NOMO-1 treated with DMSO at 0.1 percent for 48 hours (cell line): ENCODE data around the gene SIK1.
"Not testable (repeated sequence)": the region's sequence is repeated elsewhere in the genome, so short reads cannot be mapped to it uniquely, and the experiment has no call there.

Experiments
- DNase-seq: peaks from one replicate; lab custom pipeline; 2025; ENCODE audit not compliant: unreplicated experiment; lab: John Stamatoyannopoulos, UW

The SIK1 gene

DNA sequence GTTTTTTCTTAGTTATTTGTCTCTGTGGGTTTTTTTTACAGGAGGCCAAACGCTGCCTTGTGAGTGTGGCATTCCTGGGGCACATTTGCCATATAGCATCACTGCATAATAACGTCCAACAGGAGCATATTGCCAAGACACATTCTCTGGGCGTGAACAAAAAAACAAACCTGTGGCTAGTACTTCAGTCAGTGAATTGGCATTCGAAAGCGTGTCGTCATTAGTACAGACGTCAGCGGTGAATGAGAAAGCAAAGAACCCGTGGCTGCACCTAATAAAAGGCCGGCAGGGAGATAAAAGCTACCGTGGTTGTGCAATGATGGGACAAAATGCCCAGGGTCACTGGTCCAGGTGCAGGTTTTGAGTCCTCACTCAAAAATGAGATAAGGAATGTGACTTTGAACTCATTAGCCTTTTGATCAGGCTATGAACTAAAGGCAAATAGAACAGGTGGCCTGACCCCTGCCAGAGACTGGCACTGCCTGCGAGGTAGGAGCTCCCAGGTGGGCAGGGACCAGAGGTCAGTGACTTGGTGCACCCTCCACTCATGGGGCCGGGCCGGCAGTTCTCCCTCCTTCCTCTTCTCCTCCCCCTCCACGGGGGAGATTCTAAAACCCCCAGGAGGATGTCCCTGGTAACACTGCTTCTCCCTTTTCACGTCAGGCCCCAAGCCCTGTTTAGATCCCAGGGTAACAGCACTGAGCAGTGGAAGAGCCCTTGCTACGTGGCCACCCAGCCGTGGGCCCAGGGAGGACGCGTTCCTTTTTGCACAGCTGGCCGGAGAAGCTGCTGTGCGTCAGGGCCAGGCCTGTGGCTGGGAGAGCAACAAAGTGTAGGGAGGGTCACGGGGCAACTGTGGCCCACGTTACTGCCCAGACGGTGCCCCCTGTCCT is 14.2 kb upstream of the SIK1 start:
- DNase-seq = not testable (repeated sequence)

DNA sequence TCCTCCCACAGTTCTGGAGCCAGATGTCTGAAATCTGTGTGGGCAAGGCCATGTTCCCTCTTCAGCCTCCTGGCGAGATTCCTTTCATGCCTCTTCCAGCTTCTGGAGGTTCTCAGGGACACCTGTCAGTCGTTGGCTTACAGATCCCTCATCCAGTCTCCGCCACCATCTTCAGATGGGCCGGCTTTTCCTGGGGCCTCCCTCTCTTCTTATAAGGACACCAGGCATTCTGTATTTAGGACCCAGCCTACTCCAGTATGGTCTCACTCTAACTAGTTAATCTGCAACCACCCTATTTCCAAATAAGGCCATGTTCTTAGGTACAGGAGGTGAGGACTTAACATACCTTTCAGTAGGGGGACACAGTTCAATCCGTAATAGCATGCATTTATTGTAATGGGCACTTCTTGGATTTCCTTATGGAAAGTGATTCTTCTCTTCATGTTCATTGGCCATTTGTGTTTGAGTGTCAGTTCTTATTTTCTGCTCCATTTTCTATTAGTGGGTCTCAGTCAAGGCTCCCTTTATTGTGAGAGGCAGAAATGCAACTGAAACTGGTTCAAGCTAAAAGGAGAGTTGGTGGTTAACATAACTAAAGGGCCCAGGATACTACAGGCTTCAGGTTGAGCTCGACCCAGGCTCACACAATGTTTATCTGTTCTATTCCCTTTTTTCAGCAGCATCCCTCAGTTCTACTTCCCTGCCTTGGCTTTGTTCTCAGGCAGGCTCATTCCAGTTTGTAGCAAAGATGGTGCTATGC is 12.6 kb upstream of the SIK1 start:
- not testable (repeated sequence) for DNase-seq

DNA sequence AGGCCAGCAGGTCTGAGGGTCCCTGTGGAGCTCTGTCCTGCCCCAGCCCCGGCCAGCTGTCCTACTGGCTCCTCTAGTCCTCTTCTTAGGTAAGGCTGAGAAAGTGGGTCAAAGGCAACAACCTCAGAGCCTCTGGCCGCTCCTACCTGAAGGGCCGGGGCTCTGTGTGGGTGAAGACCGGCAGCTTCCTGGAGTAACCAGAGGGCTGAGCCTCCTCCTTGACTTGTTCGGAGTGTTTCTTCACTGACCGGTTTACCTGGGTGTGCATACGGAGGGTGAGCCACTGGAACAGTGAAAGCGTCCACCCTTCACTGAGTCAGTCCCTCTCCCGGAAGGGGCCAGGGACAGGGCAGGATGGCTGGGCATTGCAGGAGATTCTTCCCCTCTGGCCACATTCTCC is 9.3 kb upstream of the SIK1 start:
- not testable (repeated sequence) for DNase-seq

DNA sequence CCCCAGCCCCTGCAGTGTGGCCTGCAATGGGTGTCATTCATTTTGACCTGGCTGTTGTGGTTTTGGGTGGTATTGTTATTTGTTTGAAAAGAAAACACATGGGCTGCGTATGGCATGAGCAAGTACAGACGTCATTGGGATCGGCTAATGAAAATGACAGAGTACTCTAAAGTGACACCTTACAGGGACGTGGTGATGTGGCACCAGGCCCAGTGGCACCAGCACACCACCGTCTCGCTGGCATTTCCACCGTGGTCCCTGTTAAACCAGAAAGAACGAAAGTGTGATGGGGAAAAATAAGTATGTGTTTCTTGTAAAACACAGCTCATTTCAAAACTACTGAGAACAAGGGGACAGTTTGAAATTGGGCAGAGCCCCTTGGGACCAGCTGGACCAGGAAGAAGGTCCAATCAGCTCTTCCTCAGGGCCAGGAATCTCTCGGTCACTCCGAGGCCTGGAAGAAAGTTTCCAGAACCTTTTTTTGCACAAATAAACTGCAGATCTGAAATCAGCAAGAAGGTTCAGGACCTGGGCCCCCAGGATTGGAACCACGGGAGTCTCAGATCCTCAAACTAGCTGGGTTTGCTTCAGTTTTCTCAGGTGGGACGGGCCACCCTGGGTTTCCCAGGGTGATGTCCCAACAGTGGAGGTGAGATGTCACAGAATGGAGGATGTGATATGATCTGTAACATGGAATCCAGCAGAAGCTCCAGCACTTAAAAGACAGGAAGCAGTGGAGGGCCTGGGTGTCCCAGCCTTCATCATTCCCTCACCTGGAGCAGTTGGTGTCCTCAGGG is 6.6 kb upstream of the SIK1 start:
- DNase-seq = not testable (repeated sequence)

DNA sequence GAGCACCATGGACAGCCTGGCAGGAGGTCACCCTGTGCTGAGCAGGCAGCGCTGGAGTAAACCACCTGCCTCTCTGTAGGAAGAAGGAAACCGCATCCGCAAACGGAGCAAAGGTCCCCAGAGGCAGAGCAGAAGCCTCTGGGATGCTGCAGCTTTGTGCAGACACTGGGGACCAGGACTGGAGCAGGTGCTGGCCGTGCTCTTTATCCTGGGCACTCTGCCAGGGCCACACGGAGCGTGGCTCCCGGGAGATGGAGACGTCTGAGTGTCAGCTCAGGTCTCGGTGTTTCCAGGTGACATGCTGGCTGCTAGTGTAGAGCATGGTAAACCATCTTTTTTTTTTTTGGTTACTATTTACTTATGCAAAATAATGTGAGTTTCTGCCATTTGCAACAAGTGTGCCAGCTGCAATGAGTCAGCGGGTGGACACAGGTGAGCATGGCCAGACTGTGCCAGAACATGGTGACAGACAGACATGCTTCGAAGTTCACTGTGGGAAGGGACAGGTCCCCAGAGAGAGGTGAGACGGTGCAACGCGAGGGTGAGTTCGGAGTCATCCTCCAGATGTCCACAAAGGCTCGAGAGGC is 4.0 kb upstream of the SIK1 start:
- DNase-seq = not testable (repeated sequence)

DNA sequence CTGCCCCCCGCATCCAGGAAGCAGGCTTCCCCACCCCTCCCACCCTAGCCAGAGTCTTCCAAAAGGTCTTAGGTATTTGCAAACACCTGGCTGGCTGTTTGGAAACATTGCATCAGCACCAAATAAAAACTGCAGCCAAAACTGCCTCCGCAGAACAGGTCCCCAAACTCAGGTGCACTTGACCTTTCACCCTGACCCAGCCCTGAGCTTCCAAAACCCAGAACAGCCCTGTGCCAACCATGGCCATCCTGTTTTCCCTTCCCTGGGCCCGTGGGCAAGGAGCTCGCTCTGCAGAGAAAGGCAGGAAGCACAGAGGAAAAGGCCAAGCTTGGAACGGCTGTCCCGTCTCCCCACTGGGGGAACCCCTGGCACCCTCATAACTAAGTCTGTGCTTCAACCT is 2.0 kb upstream of the SIK1 start:
- not testable (repeated sequence) for DNase-seq

DNA sequence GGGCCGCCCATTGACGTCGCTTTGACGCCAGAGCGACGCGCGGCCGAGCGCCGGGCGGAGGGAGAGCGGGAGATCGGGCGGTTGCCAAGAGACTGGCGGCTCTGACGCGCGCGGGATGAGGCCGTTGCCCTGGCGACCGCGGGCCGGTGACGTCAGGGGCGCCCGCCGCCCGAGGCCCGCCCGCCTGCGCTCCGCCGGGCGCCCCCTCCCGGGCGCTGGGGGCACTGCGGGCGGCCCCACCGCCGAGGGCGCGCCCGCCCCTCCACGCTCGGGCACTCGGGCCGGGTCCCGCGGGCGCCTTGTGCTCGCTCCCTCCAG is 270 bp upstream of the SIK1 start:
- DNase-seq = not testable (repeated sequence)

DNA sequence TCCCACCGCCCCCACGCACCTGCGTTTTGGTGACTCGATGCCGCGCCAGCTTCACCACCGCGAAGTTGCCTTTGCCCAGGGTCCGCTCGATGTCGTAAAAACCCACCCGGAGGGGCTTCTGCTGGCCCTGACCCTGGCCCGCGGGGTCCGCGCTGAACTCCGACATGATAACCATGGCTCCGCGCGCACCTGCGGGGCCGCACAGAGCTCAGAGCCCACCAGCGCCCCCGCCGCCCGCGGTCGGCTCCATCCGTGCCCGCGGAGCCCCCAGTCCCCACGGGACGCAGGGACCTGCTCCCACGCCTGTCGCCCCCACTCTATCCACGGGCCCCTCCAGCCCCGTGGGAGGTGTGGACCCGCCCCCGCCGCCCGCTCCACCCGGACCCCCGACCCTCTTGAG is 927 bp downstream of the SIK1 start:
- not testable (repeated sequence) for DNase-seq

DNA sequence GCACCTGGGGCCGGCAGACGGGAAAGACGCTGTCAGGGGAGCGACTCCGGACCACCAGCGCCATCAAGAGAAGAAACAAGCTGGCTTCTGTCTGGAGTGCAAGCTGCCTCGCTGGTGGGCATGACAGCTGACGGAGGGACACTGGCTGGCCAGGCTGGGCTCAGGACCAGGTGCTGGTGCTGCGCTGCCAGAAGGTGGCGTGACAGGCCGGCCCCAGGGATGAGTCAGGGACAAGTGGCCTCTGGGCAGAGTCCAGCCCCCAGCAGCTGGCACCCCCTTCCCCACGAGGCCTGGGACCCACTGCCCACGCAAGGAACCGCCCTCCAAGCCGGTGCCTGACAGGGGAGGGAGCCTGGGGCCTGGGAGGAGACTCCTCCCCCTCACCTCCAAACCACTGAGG is 7.5 kb downstream of the SIK1 start:
- not testable (repeated sequence) for DNase-seq

DNA sequence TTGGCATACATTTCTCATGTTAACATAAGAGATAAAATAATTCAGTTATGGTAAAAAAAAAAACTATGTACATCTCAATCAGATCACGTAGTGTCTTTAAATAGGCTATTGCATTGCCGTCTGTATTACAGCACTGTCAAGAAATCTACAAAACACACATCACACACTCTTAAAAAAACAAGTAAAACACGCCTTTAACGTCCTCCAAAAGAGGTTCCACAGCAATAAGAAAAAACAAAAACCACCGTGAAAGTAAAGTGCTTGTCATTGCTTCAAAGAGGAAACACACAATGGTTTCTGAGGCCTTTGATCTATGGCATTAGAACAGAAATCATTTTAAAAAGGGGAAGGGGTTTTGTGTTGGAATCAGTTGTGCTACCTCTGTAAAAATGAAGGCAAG is 12.4 kb downstream of the SIK1 start:
- DNase-seq = not testable (repeated sequence)

DNA sequence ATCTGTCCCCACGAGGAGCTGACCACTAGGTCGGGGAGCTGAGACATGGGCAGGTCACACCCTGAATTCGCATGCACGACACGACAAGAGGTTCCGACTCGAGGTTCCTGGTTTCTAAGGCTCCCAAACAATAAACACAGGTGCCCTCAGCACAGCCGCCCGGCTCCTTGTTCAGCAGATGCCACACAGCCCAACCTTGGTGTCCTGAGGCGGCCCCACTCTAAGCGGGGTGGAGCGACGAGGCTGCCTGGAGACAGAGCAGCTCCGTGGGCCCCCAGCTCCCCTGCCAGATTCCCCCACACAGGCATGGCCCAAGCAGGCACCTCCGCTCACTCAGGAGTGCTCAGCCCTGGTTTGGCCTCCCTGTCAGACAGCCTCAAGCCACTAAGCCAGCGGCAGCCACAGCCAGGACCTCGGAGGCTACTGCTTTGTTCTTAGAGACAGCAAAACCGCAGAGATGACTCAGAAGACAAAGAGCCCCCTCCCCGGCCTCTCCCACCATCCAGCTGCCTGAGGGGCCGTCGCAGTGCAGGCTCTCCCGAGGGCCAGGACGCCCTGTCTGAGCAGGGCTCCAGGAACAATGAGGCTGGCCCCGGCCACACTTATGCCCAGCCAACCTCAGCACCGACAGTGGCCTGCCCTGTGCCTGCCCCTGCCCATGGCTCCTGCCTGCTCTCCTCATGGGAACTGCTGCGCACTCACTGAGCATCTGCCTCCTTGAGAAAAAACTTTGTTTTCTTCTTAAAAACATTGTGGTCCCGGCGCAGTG is 14.7 kb downstream of the SIK1 start:
- DNase-seq = not testable (repeated sequence)

DNA sequence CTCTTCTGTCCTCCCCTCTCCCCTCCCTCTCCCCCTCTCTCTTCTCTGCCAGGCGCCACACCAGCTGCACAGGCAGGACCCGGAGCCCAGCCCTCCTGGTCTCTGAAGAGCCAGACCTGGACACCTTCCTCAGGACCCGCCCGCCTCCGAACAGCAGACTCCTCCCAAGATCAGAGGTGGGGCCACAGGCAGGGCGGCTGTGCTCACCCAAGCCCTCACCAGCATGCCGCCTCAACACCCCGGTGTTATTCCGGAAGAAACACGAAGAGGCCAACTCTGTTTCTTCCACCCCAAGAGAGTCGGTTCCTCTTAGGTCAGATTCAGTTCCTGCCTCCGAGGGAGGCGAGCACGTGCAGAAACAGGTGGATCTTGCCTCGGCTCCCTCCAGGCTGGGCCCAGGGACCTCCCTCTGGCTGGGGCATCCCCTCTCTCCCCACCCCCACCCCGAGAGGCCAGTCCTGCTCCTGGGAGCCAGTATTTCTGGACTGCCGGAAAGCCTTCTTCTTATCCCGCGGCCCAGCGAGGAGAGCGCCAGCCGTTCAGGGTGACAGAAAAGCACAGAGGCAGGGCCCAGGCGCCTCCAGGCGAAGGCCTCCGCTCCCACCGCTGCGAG is 16.4 kb downstream of the SIK1 start:
- DNase-seq = not testable (repeated sequence)

DNA sequence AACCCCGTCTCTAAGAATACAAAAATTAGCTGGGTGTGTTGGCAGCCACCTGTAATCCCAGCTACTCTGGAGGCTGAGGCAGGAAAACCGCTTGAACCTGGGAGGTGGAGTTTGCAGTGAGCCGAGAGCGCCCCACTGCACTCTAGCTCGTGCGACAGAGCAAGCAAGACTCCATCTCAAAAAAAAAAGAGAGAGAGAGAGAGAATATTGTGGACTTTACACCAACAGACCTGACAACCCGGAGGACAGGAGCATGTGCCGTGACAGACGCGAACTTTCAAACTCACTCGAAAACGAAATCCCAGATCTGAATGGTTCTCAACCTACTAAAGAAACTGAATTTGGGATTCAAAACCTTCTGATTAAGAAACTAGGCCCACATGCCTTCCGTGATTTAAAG is 19.8 kb downstream of the SIK1 start:
- DNase-seq = not testable (repeated sequence)

DNA sequence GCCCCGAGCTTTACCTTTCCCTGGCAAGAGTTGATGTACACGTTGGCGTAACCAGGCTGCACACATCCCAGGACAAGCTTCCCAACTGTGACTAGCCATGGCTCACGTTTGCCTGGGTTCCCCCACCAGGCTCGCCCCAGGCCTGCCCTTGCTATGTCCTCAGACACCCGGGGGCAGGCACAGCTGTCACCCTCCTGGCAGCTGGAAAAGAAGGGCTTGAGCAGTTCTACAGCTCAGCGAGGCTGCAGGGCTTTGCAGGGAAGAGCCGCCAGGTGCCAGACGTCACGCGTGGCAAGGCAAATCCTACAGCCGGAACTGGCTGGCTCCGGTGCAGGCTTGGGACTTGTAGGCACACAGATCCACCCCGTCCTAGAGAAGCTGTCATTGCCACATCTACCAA is 22.5 kb downstream of the SIK1 start:
- not testable (repeated sequence) for DNase-seq

DNA sequence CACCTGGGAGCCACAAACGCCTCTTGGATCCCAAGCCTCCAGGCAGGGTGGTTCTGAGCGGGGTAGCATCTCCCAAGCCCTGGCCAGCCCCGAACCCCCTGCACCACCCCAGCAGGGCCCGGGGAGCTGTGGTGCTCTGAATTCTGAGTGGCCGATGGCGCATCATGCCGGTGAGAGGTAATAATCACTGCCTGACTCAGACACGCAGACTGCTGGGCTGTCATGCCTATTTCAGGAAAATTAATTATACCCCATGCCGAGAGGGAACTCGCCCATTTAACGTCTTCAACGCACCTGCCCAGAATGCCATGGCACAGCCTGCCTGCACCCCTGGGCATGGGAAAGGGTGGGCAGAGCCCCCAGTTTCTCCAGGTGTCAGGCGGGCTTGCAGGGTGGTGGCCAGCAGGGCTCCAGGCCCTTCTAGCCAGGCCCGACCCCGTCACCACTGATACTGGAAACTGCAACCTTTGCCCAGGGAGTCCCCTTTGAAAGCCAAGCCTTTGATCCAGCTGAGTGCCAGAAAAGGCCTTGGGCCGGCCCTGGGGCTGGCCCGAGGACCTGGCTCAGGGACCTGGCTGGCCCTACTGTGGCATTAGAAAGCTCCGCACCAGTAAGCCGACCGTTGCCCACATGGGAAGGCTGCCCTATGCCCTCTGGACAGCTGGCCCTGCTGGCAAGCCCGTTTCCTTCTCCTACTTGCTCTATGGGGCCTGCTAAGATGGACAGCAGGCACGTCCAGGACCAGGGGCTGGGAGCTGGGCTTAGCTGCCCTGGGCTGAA is 23.1 kb downstream of the SIK1 start:
- not testable (repeated sequence) for DNase-seq

DNA sequence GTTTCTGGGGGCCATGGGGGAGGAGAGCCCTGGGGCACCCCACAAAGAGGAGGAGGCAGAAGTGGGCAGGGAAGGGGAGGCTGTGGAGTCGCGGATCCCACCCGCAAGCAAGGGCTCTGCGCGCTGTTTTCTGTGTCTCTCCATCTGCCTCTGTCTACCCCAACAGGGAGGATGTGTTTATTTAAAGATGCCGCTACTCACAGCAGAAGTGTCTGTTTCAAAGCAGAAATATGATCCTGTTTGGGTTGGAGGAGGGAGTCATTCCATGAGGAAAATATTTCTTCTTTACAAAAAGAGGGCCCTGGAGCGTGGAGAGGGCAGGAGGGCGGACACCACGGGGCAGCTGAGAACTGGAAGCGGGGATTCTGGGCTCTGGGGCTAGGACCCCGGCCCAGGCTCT is 25.8 kb downstream of the SIK1 start:
- DNase-seq = not testable (repeated sequence)

DNA sequence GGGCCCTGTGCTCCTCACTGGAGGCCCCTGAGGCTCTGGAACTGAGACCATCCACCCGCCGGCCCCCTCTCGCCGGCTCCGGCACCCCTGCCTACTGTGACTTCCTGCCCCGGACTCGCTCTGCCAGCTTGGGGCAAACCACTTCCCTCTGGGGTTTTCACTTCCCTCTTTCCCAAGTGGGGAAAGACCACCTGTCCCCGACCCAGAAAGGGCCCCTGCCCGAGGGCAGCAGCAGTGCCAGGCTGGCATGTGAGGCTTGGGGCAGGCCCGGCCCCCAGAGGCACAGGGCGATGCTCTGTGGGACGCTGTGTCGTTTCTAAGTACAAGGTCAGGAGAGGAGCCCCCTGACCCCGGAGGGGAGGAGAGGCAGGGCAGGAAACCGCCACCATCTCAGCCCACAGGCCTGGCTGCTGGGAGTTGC is 27.3 kb downstream of the SIK1 start:
- not testable (repeated sequence) for DNase-seq

DNA sequence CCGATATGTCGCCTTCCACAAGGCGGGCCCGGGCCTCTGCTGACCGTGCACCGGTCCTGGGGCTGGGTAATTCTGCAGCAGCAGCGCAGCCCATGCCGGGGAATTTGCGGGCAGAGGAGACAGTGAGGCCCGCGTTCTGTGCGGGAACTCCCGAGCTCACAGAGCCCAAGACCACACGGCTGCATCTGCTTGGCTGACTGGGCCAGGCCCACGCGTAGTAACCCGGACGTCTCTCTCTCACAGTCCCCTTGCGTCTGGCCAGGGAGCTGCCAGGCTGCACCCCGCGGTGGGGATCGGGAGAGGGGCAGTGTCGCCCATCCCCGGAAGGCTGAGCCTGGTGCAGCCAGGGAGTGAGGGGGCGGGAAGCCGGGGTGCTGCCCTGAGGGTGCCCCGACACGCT is 27.8 kb downstream of the SIK1 start:
- DNase-seq = not testable (repeated sequence)

DNA sequence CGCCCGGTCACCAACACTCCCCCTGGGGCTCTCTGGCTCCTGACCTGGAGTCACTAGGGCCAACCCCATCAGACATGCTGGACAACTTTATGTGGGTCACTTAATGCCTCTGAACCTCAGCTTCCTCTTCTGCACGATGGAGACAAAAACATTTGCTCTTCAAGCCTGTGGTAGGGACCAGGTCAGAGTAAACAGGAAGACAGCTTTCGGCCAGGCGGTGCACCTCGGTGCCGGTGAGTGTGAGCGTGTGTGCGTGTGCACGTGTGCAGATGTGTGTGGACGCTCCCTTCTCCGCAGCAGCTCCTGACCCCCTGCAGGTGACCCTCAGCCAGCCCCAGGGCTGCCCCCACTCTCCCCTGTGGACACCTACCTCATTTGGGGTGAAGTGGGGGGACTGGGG is 28.4 kb downstream of the SIK1 start:
- not testable (repeated sequence) for DNase-seq
